ENCODE data around the gene SOX13. TPM values are rescaled to one million over a fixed set of nuclear protein-coding genes. Genes with fewer than 3 reads are reported as not detected.

SOX13 gene
- total RNA-seq, 1 experiment from 2014 or later: 81.9 TPM

DNA sequence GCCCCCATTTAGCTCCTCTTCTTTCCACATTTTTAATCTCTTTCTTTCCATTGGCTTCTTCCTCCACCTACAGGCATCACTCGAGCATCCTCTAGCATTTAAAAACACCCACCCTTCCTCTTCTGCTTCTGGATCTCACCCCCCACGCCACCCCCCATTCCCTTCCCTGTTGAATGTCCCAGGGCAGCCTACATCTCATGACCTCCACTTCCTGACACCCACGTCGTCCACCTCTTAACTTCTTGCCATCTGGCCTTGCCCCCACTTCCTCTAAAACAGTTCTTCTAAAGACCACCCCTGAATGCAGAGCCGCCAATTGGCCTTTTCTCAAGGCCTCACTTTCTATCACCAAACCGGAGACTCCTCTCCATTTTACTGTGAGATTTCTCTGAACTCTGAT is 85.0 kb downstream of the SOX13 start:
- no peak for DNase-seq
- H3K79me2 ChIP-seq (ENCODE audit: low read length): no peaks in the 10 kb centered on the region
- ChIA-PET CTCF (interaction anchor here (0.5 kb wide), 1 partner anchor 53 kb away, joined by 7 read pairs; no protein-coding TSS in a partner anchor), POLR2A (ENCODE audit: unreplicated experiment) (no interaction called here)
- H4K20me1 ChIP-seq (ENCODE audit: low read length): no peaks in the 10 kb centered on the region
- H3F3A ChIP-seq (ENCODE audit: low read length, unreplicated experiment): no peaks in the 10 kb centered on the region
- H3K36me3 ChIP-seq (ENCODE audit: low read depth, low read length): no peaks in the 10 kb centered on the region
- no peak overlapping the region for H3K4me2 ChIP-seq (ENCODE audit: low read length)
- no peaks in the 10 kb centered on the region for H3K9me3 ChIP-seq (ENCODE audit: low read length)
- no peak for TF ChIP-seq EZH2phosphoT487 (IDR thresholded peaks at IDR 0.05; ENCODE audit: borderline replicate concordance, low read length)
- TF ChIP-seq, protein P1, sequence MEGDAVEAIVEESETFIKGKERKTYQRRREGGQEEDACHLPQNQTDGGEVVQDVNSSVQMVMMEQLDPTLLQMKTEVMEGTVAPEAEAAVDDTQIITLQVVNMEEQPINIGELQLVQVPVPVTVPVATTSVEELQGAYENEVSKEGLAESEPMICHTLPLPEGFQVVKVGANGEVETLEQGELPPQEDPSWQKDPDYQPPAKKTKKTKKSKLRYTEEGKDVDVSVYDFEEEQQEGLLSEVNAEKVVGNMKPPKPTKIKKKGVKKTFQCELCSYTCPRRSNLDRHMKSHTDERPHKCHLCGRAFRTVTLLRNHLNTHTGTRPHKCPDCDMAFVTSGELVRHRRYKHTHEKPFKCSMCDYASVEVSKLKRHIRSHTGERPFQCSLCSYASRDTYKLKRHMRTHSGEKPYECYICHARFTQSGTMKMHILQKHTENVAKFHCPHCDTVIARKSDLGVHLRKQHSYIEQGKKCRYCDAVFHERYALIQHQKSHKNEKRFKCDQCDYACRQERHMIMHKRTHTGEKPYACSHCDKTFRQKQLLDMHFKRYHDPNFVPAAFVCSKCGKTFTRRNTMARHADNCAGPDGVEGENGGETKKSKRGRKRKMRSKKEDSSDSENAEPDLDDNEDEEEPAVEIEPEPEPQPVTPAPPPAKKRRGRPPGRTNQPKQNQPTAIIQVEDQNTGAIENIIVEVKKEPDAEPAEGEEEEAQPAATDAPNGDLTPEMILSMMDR (conservative IDR thresholded peaks at IDR 0.05; ENCODE audit: low read depth, low read length): no peak
- no peak for TF ChIP-seq EZH2 (IDR thresholded peaks at IDR 0.05; ENCODE audit: low read length, unreplicated experiment)
- H3K4me3 ChIP-seq (ENCODE audit: low read length): no peak overlapping the region
- no peak overlapping the region for H2AFZ ChIP-seq (ENCODE audit: low read length)
- H3K4me1 ChIP-seq (ENCODE audit: insufficient read depth, low read length): peaks cover 16% of the 10 kb centered on the region
- ATAC-seq: no peak
- H3K9ac ChIP-seq (ENCODE audit: low read length): no peak overlapping the region
- H3K9me2 ChIP-seq (replicated peaks; ENCODE audit: low read length): no peaks in the 10 kb centered on the region
- BruUV-seq (replicated peaks): no TSS peak
- intact Hi-C loops (cut with micrococcal nuclease): no loop called here
- no peak overlapping the region for H3K27ac ChIP-seq (ENCODE audit: low read length)
- H3K27me3 ChIP-seq (ENCODE audit: low read length): no peaks in the 10 kb centered on the region

DNA sequence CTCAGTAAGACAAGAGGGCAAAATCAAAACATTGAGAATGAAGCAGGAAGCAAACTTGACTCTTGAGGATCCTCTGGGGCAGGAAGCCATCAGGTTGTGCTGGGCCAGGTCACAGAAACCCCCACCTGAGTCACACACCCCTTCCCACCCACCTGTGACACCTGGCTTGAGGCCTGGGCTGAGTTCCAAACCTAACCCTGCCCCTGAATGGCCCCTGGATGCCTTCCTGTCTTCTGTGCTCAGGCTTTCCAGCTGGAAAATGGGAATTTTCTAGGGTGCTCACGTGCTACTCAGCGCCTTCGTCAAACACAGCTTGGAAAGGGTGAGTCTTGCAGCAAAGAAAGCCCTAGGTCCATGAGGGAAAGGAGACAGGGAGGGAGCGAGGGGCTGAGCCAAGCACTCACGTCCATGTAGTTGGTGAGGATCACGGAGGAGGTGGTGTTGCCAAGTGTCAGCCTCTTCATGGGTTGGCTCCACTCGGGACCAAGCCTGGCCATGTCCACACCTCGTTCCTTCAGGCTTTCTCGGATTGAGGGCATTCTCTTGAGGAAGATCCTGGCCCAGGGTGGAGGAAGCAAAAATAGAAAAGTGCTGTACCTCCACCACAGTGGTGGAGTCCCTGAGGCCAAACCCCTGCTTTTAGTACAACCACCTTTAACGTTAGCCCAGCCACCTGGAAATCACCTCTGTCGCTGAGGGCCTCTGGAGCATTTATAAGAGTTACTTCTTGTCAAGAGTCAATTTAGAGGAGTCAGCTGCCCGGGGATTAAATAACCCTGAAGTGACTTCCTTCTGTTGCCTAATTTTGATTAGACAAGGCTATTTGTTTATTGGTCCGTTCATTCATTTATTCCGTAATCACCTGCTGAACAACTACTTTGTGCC is 88.9 kb downstream of the SOX13 start:
- no peak for ATAC-seq
- intact Hi-C loops (cut with micrococcal nuclease): loop anchor here (1.0 kb wide), 5 partner anchors 36 to 301 kb away; partner anchors contain the start of gene SNRPE
- CTCF ChIA-PET: interaction anchor here (0.5 to 2.6 kb wide), 14 partner anchors 10 to 327 kb away, joined by 3 to 70 read pairs (median 6); partner anchors contain the start of genes ETNK2, GOLT1A and SNRPE

More for the DNA sequence above, 88.9 kb downstream of the SOX13 start:
- H3K4me2 ChIP-seq (ENCODE audit: low read length): peak overlapping the region; percentile 6
- H3K9me2 ChIP-seq (replicated peaks; ENCODE audit: low read length): no peaks in the 10 kb centered on the region
- H3K36me3 ChIP-seq (ENCODE audit: low read depth, low read length): no peaks in the 10 kb centered on the region
- H3K9ac ChIP-seq (ENCODE audit: low read length): no peak overlapping the region
- TF ChIP-seq EZH2 (IDR thresholded peaks at IDR 0.05; ENCODE audit: low read length, unreplicated experiment): no peak
- TF ChIP-seq, protein P1 (conservative IDR thresholded peaks at IDR 0.05; ENCODE audit: low read depth, low read length): no peak
- TF ChIP-seq EZH2phosphoT487 (IDR thresholded peaks at IDR 0.05; ENCODE audit: borderline replicate concordance, low read length): no peak
- H4K20me1 ChIP-seq (ENCODE audit: low read length): no peaks in the 10 kb centered on the region
- no peaks in the 10 kb centered on the region for H3K27me3 ChIP-seq (ENCODE audit: low read length)
- peaks cover 16% of the 10 kb centered on the region for H3K4me1 ChIP-seq (ENCODE audit: insufficient read depth, low read length)
- POLR2A ChIA-PET (ENCODE audit: unreplicated experiment): no interaction called here
- peak; percentile 42 for DNase-seq
- H2AFZ ChIP-seq (ENCODE audit: low read length): peak overlapping the region; percentile 39
- H3K9me3 ChIP-seq (ENCODE audit: low read length): no peaks in the 10 kb centered on the region
- no peaks in the 10 kb centered on the region for H3K79me2 ChIP-seq (ENCODE audit: low read length)
- H3K4me3 ChIP-seq (ENCODE audit: low read length): no peak overlapping the region
- no TSS peak for BruUV-seq (replicated peaks)
- H3K27ac ChIP-seq (ENCODE audit: low read length): no peak overlapping the region
- no peaks in the 10 kb centered on the region for H3F3A ChIP-seq (ENCODE audit: low read length, unreplicated experiment)

Data from PC-3 (cell line).